CD4-positive, alpha-beta T cell treated with Interleukin-2 at 100 ng/mL for 4 hours (primary cell): ENCODE data around the gene YIPF4.
"Not testable (repeated sequence)": the region's sequence is repeated elsewhere in the genome, so short reads cannot be mapped to it uniquely, and the experiment has no call there.

Experiments used
- DNase-seq: peaks from one replicate; pipeline ENCODE4 v3.0.0-alpha.2; 2020; ENCODE audit warnings: low spot score

Gene YIPF4

DNA sequence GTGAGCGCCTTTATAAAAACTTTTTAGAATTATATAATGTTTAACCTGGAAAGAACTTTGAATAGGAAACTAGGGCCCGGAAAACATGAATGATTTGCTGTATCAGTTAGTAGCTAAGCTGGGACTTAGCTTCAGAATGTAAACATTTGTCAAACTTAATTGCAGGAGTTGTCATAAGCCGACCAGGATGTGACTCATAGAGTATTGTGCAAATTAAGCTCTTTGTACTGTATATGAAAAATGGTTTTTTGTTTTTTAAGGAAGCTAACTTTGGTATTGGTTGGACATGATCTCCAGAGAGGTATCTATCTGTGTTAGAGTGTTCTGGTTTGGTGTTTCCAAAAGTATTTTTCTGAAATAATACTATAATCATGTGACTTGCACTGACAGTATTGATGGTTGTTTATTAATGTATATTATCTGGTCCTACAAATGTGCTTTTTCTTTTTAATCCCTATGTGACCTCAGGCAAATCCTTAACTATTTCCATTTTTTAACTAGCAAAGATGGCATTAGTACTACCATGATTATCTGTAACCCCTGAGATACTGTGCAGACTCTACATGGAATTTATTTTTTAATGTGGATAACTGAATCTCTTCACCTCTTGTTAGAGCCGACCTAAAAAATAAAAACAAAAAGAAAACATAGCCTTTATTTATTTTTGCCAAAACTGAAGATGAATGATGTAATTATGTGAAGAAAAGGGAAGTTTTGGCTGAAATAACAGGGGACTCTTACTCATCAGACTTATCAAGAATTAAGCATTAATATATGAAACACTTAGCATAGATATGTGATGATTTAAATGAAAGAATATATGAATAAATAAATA lies 11.7 kb downstream of the YIPF4 start:
- DNase-seq = no peak

DNA sequence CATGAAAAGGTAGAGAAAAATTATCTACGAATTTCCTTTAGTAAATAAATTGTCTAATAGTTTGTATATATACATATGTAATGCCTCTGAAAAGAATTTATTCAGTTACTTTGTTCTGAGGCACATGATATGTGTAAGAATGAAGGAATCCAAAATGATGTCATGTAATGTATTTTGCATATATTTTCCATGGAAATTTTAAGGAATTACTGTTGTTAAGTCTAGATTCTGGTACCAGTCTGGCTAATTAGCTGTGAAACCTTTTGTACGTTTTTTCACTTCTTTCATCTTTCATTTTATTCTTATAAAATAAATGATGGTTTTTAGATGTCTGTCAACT lies 12.3 kb downstream of the YIPF4 start:
- no peak for DNase-seq

DNA sequence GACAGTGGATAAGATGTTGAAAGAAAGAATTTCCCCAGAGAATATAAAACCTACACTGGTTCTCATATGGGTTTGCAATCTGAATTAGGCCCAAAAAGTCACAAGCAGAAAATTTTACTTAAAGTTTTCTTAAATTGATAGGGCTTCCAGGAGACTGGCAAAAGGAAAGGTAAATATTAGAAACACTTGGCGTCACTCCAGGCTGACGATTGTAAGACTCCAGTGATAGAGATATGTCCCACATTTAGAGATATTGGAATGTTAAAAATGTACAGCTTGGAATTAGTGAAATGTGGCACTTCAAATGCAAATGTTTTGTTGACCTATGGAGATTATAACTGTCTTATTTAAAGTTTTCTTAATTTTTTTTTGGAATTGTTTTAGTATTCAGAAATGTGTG lies 14.0 kb downstream of the YIPF4 start:
- no peak for DNase-seq

DNA sequence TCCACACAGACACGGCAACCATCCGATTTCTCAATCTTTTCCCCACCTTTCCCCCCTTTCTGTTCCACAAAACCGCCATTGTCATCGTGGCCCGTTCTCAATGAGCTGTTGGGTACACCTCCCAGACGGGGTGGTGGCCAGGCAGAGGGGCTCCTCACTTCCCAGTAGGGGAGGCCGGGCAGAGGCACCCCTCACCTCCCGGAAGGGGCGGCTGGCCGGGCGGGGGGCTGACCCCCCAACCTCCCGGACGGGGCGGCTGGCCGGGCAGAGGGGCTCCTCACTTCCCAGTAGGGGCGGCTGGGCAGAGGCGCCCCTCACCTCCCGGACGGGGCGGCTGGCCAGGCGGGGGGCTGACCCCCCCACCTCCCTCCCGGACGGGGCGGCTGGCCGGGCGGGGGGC lies 15.8 kb downstream of the YIPF4 start:
- not testable (repeated sequence) for DNase-seq

DNA sequence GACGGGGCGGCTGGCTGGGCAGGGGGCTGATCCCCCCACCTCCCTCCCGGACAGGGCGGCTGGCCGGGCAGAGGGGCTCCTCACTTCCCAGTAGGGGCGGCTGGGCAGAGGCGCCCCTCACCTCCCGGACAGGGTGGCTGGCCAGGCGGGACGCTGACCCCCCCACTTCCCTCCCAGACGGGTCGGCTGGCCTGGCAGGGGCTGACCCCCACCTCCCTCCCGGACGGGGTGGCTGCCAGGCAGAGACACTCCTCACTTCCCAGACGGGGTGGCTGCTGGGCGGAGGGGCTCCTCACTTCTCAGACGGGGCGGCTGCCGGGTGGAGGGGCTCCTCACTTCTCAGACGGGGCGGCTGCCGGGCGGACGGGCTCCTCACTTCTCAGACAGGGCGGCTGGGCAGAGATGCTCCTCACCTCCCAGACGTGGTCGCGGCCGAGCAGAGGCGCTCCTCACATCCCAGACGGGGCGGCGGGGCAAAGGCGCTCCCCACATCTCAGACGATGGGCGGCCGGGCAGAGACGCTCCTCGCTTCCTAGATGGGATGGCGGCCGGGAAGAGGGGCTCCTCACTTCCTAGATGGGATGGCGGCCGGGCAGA lies 16.4 kb downstream of the YIPF4 start:
- DNase-seq = not testable (repeated sequence)

- DNase-seq = no peak
Observed at GRCh38 chr2:32310577-32310976, 32.9 kb downstream of the YIPF4 start.

DNA sequence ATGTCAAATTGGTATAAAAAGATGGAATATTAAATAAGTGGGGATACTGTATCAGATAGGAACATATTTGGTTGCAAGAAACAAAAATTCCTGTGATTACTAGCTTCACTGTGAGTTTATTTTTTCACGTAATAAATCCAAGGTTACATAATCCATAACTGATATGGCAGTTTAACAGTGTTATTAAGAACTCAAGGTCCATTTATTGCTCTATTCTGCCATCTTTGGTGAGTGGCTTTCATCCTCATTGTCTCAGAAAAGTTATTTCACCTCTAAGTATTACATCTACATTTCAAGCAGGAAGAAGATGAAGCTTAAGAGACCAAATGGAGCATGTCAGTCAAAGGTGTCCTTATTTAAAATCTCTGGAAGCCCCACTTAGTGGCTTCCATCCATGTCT lies 37.2 kb downstream of the YIPF4 start:
- no peak for DNase-seq

DNA sequence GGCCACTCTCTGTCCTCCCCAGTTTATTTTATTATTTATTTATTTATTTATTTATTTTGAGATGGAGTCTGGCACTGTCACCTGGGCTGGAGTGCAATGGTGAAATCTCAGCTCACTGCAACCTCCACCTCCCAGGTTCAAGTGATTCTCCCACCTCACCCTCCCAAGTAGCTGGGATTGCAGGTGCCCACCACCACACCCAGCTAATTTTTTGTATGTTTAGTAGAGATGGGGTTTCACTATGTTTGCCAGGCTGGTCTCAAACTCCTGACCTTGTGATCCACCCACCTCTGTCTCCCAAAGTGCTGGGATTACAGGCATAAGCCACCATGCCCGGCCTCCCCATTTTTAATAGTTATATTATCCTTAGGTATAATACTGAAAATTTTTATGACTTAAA lies 51.0 kb downstream of the YIPF4 start:
- DNase-seq = not testable (repeated sequence)

- not testable (repeated sequence) for DNase-seq
Observed at GRCh38 chr2:32329180-32329980, 51.7 kb downstream of the YIPF4 start.

- DNase-seq = no peak
Observed at GRCh38 chr2:32330136-32330535, 52.4 kb downstream of the YIPF4 start.

- no peak for DNase-seq
Observed at GRCh38 chr2:32342801-32343200, 65.1 kb downstream of the YIPF4 start.

GRCh38 chr2:32350797-32351196 lies 73.1 kb downstream of the YIPF4 start:
- not testable (repeated sequence) for DNase-seq

DNA sequence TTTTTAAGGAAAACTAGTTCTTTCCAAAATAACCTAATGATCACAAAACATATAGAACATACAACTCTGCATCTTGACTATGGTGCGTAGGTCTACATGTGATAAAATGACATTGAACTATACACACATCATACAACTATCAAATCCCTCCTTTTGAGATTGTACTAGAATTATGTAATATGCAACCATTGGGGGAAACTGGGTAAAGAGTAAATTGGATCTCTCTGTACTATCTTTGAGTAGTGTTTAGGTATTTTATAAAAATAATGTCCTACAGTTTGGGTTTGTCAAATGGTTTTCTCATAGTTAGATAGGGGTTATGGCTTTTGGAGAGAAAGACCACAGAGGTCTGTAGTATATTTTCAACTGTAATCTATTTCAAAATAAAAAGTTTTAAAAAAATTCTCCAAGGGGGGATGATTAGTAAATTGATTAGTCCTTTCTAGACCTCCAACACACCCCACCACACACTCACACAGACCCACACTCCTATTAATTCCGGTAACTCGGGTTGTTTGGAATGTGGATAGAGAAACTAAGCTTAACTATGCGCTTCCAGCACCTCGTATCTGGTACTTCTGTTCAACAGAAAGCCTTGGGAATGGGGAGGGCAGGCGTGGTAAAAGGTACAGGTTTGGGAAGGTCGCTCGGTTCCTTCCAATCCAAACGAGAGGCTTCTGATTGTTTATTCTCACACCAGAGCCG lies 78.4 kb downstream of the YIPF4 start:
- DNase-seq = no peak

- peak; percentile 96 for DNase-seq
Observed at GRCh38 chr2:32356681-32357317, 79.1 kb downstream of the YIPF4 start, which contains the start of gene BIRC6. Gene BIRC6 (plus strand): TSS chr2:32357023. CDS start chr2:32357162, 139 bp downstream.

- DNase-seq = peak; percentile 10
Observed at GRCh38 chr2:32357318-32358110, 79.8 kb downstream of the YIPF4 start.

GRCh38 chr2:32358111-32358482 lies 80.4 kb downstream of the YIPF4 start:
- DNase-seq = no peak

DNA sequence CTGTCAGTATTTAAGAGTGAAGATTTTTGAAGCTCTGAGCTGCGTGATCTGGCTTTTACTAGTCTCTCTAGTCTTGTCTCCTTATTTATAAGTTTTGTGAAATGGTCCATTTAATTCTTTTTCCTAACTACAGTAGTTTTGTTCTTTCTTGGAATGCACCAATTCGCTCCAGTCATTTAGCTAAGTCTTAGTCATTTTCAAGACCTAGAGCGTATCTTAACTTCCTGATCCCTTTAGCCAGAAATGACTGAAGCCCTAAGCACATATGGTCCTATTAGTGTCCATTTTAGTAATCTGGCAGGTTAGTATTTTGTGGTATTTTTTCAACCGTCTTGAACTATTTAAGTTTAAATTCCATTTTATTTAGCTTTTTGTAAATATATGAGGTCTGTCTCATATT lies 82.7 kb downstream of the YIPF4 start:
- no peak for DNase-seq

GRCh38 chr2:32362997-32363396 lies 85.3 kb downstream of the YIPF4 start:
- not testable (repeated sequence) for DNase-seq

GRCh38 chr2:32363597-32363996 lies 85.9 kb downstream of the YIPF4 start:
- no peak for DNase-seq

- not testable (repeated sequence) for DNase-seq
Observed at GRCh38 chr2:32364290-32364689, 86.6 kb downstream of the YIPF4 start.

- not testable (repeated sequence) for DNase-seq
Observed at GRCh38 chr2:32365679-32366078, 88.0 kb downstream of the YIPF4 start.
